ENCODE measurements around the gene PTGS1.

PTGS1 gene

DNA sequence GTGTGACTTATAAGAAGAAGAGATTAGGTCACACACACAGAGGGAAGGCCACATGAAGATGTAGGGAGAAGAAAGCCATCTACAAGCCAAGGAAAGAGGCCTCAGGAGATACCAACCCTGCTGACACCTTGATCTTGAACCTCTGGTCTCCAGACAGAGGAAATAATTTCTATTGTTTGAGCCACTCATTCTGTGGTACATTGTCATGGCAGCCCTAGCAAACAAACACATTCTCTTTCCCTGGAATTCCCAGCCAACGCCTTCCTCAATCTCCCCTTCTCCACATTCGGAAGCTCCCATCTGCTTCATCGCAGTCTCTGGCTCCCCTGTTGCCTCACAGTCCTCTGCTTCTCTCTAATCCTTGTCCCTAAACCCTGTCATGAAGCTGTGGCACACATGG, 16.7 kb downstream of the PTGS1 start:
- POLR2A ChIA-PET, result no interaction called here
- H3K9me3 ChIP-seq (ENCODE audit: control extremely low read depth in 1 of 5, control insufficient read depth in 4 of 5, insufficient read depth in 2 of 5, low read depth in 1 of 5, low read length in 4 of 5), result no peaks in the 10 kb centered on the region
- CTCF ChIA-PET, result no interaction called here
- no peak overlapping the region for H3K4me3 ChIP-seq (ENCODE audit: control insufficient read depth in 1 of 7, extremely low read depth in 1 of 7, insufficient read depth in 4 of 7, low read depth in 2 of 7, low read length in 6 of 7)
- H3K27ac ChIP-seq (ENCODE audit: insufficient read depth in 1 of 2, low read depth in 1 of 2, low read length in 2 of 2, poor library complexity in 1 of 2, severe bottlenecking in 2 of 2), result no peak overlapping the region
- H3K4me1 ChIP-seq (ENCODE audit: control extremely low read depth in 1 of 4, control insufficient read depth in 4 of 4, insufficient read depth in 4 of 4, low read length in 3 of 4), result peaks cover 0 to 17% (median 13%) of the 10 kb centered on the region in 4 experiments
- DNase-seq, result no peak
- peaks cover 0 to 65% (median 42%) of the 10 kb centered on the region in 4 experiments for H3K36me3 ChIP-seq (ENCODE audit: control insufficient read depth in 4 of 4, insufficient read depth in 4 of 4, low read length in 3 of 4)
- H3K27me3 ChIP-seq (replicated peaks in 2 of 5; ENCODE audit: control insufficient read depth in 4 of 5, insufficient read depth in 5 of 5, low read length in 4 of 5), result no peaks in the 10 kb centered on the region
- WGBS (ENCODE audit: insufficient coverage), result 87% methylated on average over 3 of the region's 3 CpGs

DNA sequence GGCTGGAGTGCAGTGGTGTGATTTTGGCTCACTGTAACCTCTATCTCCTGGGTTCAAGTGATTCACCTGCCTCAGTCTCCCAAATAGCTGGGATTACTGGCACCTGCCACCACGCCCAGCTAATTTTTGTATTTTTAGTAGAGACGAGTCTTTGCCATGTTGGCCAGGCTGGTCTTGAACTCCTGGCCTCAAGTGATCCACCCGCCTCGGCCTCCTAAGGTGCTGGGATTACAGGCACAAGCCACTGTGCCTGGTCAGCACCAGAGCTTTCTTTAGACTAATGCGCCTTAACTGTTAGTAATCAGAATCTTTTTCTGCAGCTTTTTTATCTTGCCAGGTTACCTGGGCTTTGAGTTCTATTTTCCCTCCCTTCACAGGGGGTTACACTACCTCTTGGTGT, 18.4 kb downstream of the PTGS1 start:
- no peak for DNase-seq
- Histone ChIP-seq H3K36me3 (ENCODE audit: control insufficient read depth in 4 of 4, insufficient read depth in 4 of 4, low read length in 3 of 4) (peaks cover 0 to 69% (median 40%) of the 10 kb centered on the region in 4 experiments), H3K4me3 (ENCODE audit: control insufficient read depth in 1 of 7, extremely low read depth in 1 of 7, insufficient read depth in 4 of 7, low read depth in 2 of 7, low read length in 6 of 7) (no peak overlapping the region), H3K27me3 (replicated peaks in 2 of 5; ENCODE audit: control insufficient read depth in 4 of 5, insufficient read depth in 5 of 5, low read length in 4 of 5) (no peaks in the 10 kb centered on the region), H3K4me1 (ENCODE audit: control extremely low read depth in 1 of 4, control insufficient read depth in 4 of 4, insufficient read depth in 4 of 4, low read length in 3 of 4) (peaks cover 0 to 26% (median 16%) of the 10 kb centered on the region in 4 experiments), H3K9me3 (ENCODE audit: control extremely low read depth in 1 of 5, control insufficient read depth in 4 of 5, insufficient read depth in 2 of 5, low read depth in 1 of 5, low read length in 4 of 5) (no peaks in the 10 kb centered on the region), H3K27ac (ENCODE audit: insufficient read depth in 1 of 2, low read depth in 1 of 2, low read length in 2 of 2, poor library complexity in 1 of 2, severe bottlenecking in 2 of 2) (peak overlapping the region in 1 of 2 experiments; percentile 44)
- ChIA-PET POLR2A (interaction anchor here (1.1 kb wide), 1 partner anchor 58 kb away, joined by 3 read pairs; no protein-coding TSS in a partner anchor), CTCF (interaction anchor here (1.1 to 2.1 kb wide), 8 partner anchors 9 to 268 kb away, joined by 3 to 10 read pairs (median 4); partner anchors contain the start of gene PTGS1)
- WGBS (ENCODE audit: insufficient coverage), result 100% methylated on average over 4 of the region's 5 CpGs

GRCh38 chr9:122389799-122390481, 19.1 kb downstream of the PTGS1 start:
- Histone ChIP-seq H3K27me3 (replicated peaks in 2 of 5; ENCODE audit: control insufficient read depth in 4 of 5, insufficient read depth in 5 of 5, low read length in 4 of 5) (no peaks in the 10 kb centered on the region), H3K4me1 (ENCODE audit: control extremely low read depth in 1 of 4, control insufficient read depth in 4 of 4, insufficient read depth in 4 of 4, low read length in 3 of 4) (peaks cover 0 to 26% (median 16%) of the 10 kb centered on the region in 4 experiments), H3K9me3 (ENCODE audit: control extremely low read depth in 1 of 5, control insufficient read depth in 4 of 5, insufficient read depth in 2 of 5, low read depth in 1 of 5, low read length in 4 of 5) (no peaks in the 10 kb centered on the region), H3K27ac (ENCODE audit: insufficient read depth in 1 of 2, low read depth in 1 of 2, low read length in 2 of 2, poor library complexity in 1 of 2, severe bottlenecking in 2 of 2) (no peak overlapping the region), H3K36me3 (ENCODE audit: control insufficient read depth in 4 of 4, insufficient read depth in 4 of 4, low read length in 3 of 4) (peaks cover 0 to 65% (median 34%) of the 10 kb centered on the region in 4 experiments), H3K4me3 (ENCODE audit: control insufficient read depth in 1 of 7, extremely low read depth in 1 of 7, insufficient read depth in 4 of 7, low read depth in 2 of 7, low read length in 6 of 7) (peak overlapping the region in 1 of 7 experiments; percentile 0)
- DNase-seq, result peak; percentile 67 to 94 (median 91)
- 6% methylated on average over 10 of the region's 11 CpGs for WGBS (ENCODE audit: insufficient coverage)
- ChIA-PET CTCF (interaction anchor here (0.7 to 2.1 kb wide), 13 partner anchors 10 to 268 kb away, joined by 3 to 10 read pairs (median 3); partner anchors contain the start of gene PTGS1), POLR2A (interaction anchor here (0.7 to 1.1 kb wide), 2 partner anchors 26 to 57 kb away, joined by 3 to 7 read pairs; no protein-coding TSS in a partner anchor)

DNA sequence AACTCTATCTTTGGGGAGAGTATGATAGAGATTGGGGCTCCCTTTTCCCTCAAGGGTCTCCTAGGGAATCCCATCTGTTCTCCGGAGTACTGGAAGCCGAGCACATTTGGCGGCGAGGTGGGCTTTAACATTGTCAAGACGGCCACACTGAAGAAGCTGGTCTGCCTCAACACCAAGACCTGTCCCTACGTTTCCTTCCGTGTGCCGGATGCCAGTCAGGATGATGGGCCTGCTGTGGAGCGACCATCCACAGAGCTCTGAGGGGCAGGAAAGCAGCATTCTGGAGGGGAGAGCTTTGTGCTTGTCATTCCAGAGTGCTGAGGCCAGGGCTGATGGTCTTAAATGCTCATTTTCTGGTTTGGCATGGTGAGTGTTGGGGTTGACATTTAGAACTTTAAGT, 21.5 kb downstream of the PTGS1 start:
- WGBS (ENCODE audit: insufficient coverage), result 99% methylated on average over 9 of the region's 9 CpGs
- CTCF ChIA-PET, result no interaction called here
- Histone ChIP-seq H3K27ac (ENCODE audit: insufficient read depth in 1 of 2, low read depth in 1 of 2, low read length in 2 of 2, poor library complexity in 1 of 2, severe bottlenecking in 2 of 2) (no peak overlapping the region), H3K4me1 (ENCODE audit: control extremely low read depth in 1 of 4, control insufficient read depth in 4 of 4, insufficient read depth in 4 of 4, low read length in 3 of 4) (peaks cover 0 to 26% (median 16%) of the 10 kb centered on the region in 4 experiments), H3K4me3 (ENCODE audit: control insufficient read depth in 1 of 7, extremely low read depth in 1 of 7, insufficient read depth in 4 of 7, low read depth in 2 of 7, low read length in 6 of 7) (no peak overlapping the region), H3K36me3 (ENCODE audit: control insufficient read depth in 4 of 4, insufficient read depth in 4 of 4, low read length in 3 of 4) (peaks cover 0 to 50% (median 23%) of the 10 kb centered on the region in 4 experiments), H3K9me3 (ENCODE audit: control extremely low read depth in 1 of 5, control insufficient read depth in 4 of 5, insufficient read depth in 2 of 5, low read depth in 1 of 5, low read length in 4 of 5) (no peaks in the 10 kb centered on the region), H3K27me3 (replicated peaks in 2 of 5; ENCODE audit: control insufficient read depth in 4 of 5, insufficient read depth in 5 of 5, low read length in 4 of 5) (no peaks in the 10 kb centered on the region)
- POLR2A ChIA-PET, result no interaction called here
- no peak for DNase-seq

DNA sequence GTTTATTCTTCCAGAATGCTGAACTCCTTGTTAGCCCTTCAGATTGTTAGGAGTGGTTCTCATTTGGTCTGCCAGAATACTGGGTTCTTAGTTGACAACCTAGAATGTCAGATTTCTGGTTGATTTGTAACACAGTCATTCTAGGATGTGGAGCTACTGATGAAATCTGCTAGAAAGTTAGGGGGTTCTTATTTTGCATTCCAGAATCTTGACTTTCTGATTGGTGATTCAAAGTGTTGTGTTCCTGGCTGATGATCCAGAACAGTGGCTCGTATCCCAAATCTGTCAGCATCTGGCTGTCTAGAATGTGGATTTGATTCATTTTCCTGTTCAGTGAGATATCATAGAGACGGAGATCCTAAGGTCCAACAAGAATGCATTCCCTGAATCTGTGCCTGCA, 21.9 kb downstream of the PTGS1 start:
- Histone ChIP-seq H3K4me1 (ENCODE audit: control extremely low read depth in 1 of 4, control insufficient read depth in 4 of 4, insufficient read depth in 4 of 4, low read length in 3 of 4) (peaks cover 0 to 26% (median 16%) of the 10 kb centered on the region in 4 experiments), H3K36me3 (ENCODE audit: control insufficient read depth in 4 of 4, insufficient read depth in 4 of 4, low read length in 3 of 4) (peaks cover 0 to 45% (median 21%) of the 10 kb centered on the region in 4 experiments), H3K27me3 (replicated peaks in 2 of 5; ENCODE audit: control insufficient read depth in 4 of 5, insufficient read depth in 5 of 5, low read length in 4 of 5) (no peaks in the 10 kb centered on the region), H3K4me3 (ENCODE audit: control insufficient read depth in 1 of 7, extremely low read depth in 1 of 7, insufficient read depth in 4 of 7, low read depth in 2 of 7, low read length in 6 of 7) (no peak overlapping the region), H3K9me3 (ENCODE audit: control extremely low read depth in 1 of 5, control insufficient read depth in 4 of 5, insufficient read depth in 2 of 5, low read depth in 1 of 5, low read length in 4 of 5) (no peaks in the 10 kb centered on the region), H3K27ac (ENCODE audit: insufficient read depth in 1 of 2, low read depth in 1 of 2, low read length in 2 of 2, poor library complexity in 1 of 2, severe bottlenecking in 2 of 2) (no peak overlapping the region)
- 100% methylated on average over 2 of the region's 2 CpGs for WGBS (ENCODE audit: insufficient coverage)
- DNase-seq, result no peak
- ChIA-PET CTCF (interaction anchor here (1.5 kb wide), 1 partner anchor 268 kb away, joined by 3 read pairs; no protein-coding TSS in a partner anchor), POLR2A (no interaction called here)

- ChIA-PET CTCF (interaction anchor here (1.5 to 1.6 kb wide), 2 partner anchors 28 to 268 kb away, joined by 3 read pairs; no protein-coding TSS in a partner anchor), POLR2A (no interaction called here)
- Histone ChIP-seq H3K27ac (ENCODE audit: insufficient read depth in 1 of 2, low read depth in 1 of 2, low read length in 2 of 2, poor library complexity in 1 of 2, severe bottlenecking in 2 of 2) (no peak overlapping the region), H3K4me1 (ENCODE audit: control extremely low read depth in 1 of 4, control insufficient read depth in 4 of 4, insufficient read depth in 4 of 4, low read length in 3 of 4) (peaks cover 0 to 26% (median 16%) of the 10 kb centered on the region in 4 experiments), H3K27me3 (replicated peaks in 2 of 5; ENCODE audit: control insufficient read depth in 4 of 5, insufficient read depth in 5 of 5, low read length in 4 of 5) (no peaks in the 10 kb centered on the region), H3K4me3 (ENCODE audit: control insufficient read depth in 1 of 7, extremely low read depth in 1 of 7, insufficient read depth in 4 of 7, low read depth in 2 of 7, low read length in 6 of 7) (no peak overlapping the region), H3K9me3 (ENCODE audit: control extremely low read depth in 1 of 5, control insufficient read depth in 4 of 5, insufficient read depth in 2 of 5, low read depth in 1 of 5, low read length in 4 of 5) (no peaks in the 10 kb centered on the region), H3K36me3 (ENCODE audit: control insufficient read depth in 4 of 4, insufficient read depth in 4 of 4, low read length in 3 of 4) (peaks cover 0 to 38% (median 20%) of the 10 kb centered on the region in 4 experiments)
- 86% methylated on average over 7 of the region's 8 CpGs for WGBS (ENCODE audit: insufficient coverage)
- no peak for DNase-seq
Observed at GRCh38 chr9:122393284-122393983, 22.6 kb downstream of the PTGS1 start.
